Neural cell (in vitro differentiated cells): ENCODE measurements around the gene LRP8. TPM values are rescaled to one million over a fixed set of nuclear protein-coding genes. Genes with fewer than 3 reads are reported as not detected.

Source experiments
- H2AFZ ChIP-seq: fragments of 200-600, 300-800 bp; sonication (generic), shearing (Covaris generic); 2 replicates; pipeline ENCODE4 v1.6.0; 2014; ENCODE audit warnings: low read depth, mild to moderate bottlenecking, antibody characterized with exemption, low read length, moderate library complexity
- H3F3A ChIP-seq: fragments of 200-600 bp; shearing (Covaris generic); 2 replicates; pipeline ENCODE4 v1.6.1; 2016; ENCODE audit warnings: mild to moderate bottlenecking, moderate library complexity, mixed read lengths, antibody characterized with exemption, low read length; ENCODE audit not compliant: insufficient read depth, poor library complexity, severe bottlenecking
- H3K27ac ChIP-seq: fragments of 200-600, 300-800 bp; sonication (generic), shearing (Covaris generic); 2 replicates; pipeline ENCODE4 v1.5.1; 2014; ENCODE audit warnings: mild to moderate bottlenecking, low read length, moderate library complexity
- H3K27me3 ChIP-seq: fragments of 300-800, 200-600 bp; sonication (generic), shearing (Covaris generic); 2 replicates; pipeline ENCODE4 v1.6.0; 2014; ENCODE audit warnings: mild to moderate bottlenecking, low read depth, low read length, moderate library complexity; ENCODE audit not compliant: insufficient read depth
- H3K36me3 ChIP-seq: fragments of 300-800, 200-600 bp; sonication (generic), shearing (Covaris generic); 2 replicates; pipeline ENCODE4 v1.5.1; 2014; ENCODE audit warnings: mild to moderate bottlenecking, antibody characterized with exemption, low read length, moderate library complexity; ENCODE audit not compliant: insufficient read depth
- H3K4me2 ChIP-seq: fragments of 300-800, 200-600 bp; sonication (generic), shearing (Covaris generic); 2 replicates; pipeline ENCODE4 v1.6.0; 2014; ENCODE audit warnings: mild to moderate bottlenecking, low read length
- H3K4me3 ChIP-seq: fragments of 300-800, 200-600 bp; sonication (generic), shearing (Covaris generic); 2 replicates; pipeline ENCODE4 v1.5.1; 2014; ENCODE audit warnings: mild to moderate bottlenecking, low read length, moderate library complexity
- H3K79me2 ChIP-seq: fragments of 200-600 bp; shearing (Covaris generic); replicated peaks from 2 replicates; pipeline ENCODE4 v1.6.0; 2014; ENCODE audit warnings: mild to moderate bottlenecking, low read length, moderate library complexity; ENCODE audit not compliant: insufficient read depth
- H3K9ac ChIP-seq: fragments of 300-800, 200-600 bp; sonication (generic), shearing (Covaris generic); 2 replicates; pipeline ENCODE4 v1.6.1; 2016; ENCODE audit warnings: mild to moderate bottlenecking, low read length, mixed read lengths
- H3K9me2 ChIP-seq: fragments of 200-600 bp; shearing (Covaris generic); 2 replicates; pipeline ENCODE4 v1.6.1; 2016; ENCODE audit warnings: mild to moderate bottlenecking, low read length, mixed read lengths; ENCODE audit not compliant: insufficient read depth
- H3K9me3 ChIP-seq: fragments of 200-600, 300-800 bp; sonication (generic), shearing (Covaris generic); 2 replicates; pipeline ENCODE4 v1.6.1; 2016; ENCODE audit warnings: mild to moderate bottlenecking, mixed run types, low read length, moderate library complexity, mixed read lengths
- H4K20me1 ChIP-seq: fragments of 200-600 bp; shearing (Covaris generic); 2 replicates; pipeline ENCODE4 v1.6.1; 2016; ENCODE audit warnings: mild to moderate bottlenecking, mixed run types; ENCODE audit not compliant: insufficient read depth
- EP300 ChIP-seq: fragments of 450-650 bp; conservative IDR thresholded peaks from 2 replicates; pipeline ENCODE4 v1.6.1; 2014; ENCODE audit warnings: antibody characterized with exemption, mild to moderate bottlenecking, moderate library complexity; ENCODE audit not compliant: poor library complexity, severe bottlenecking
- EZH2 ChIP-seq: fragments of 200-600, 300-800 bp; shearing (Covaris generic), sonication (generic); IDR thresholded peaks from 2 replicates; pipeline ENCODE4 v1.6.1; 2014; ENCODE audit warnings: antibody characterized with exemption, low read length, borderline replicate concordance, mild to moderate bottlenecking; ENCODE audit not compliant: insufficient read depth, poor library complexity, severe bottlenecking
- MXI1 ChIP-seq: fragments of 450-650 bp; conservative IDR thresholded peaks from 2 replicates; pipeline ENCODE4 v1.6.1; 2014; ENCODE audit warnings: antibody characterized with exemption, mild to moderate bottlenecking; ENCODE audit not compliant: poor library complexity, severe bottlenecking
- POLR2AphosphoS5 ChIP-seq: IDR thresholded peaks from 2 replicates; pipeline ENCODE4 v1.6.1; 2012
- RAD21 ChIP-seq: fragments of 450-650 bp; conservative IDR thresholded peaks from 2 replicates; pipeline ENCODE4 v1.6.1; 2014; ENCODE audit warnings: antibody characterized with exemption, mild to moderate bottlenecking, moderate library complexity
- REST ChIP-seq: IDR thresholded peaks from 2 replicates; pipeline ENCODE4 v1.6.1; 2012; ENCODE audit warnings: borderline replicate concordance
- SMC3 ChIP-seq: fragments of 450-650 bp; conservative IDR thresholded peaks from 2 replicates; pipeline ENCODE4 v1.6.1; 2014; ENCODE audit warnings: antibody characterized with exemption, mild to moderate bottlenecking, moderate library complexity; ENCODE audit not compliant: poor library complexity
- TAF1 ChIP-seq: IDR thresholded peaks from 2 replicates; pipeline ENCODE4 v1.6.1; 2012; ENCODE audit warnings: low read depth
- polyA plus RNA-seq: library from polyadenylated mRNA; depleted of rRNA; stranded (reverse); fragments of >200 nt; gene quantifications from 2 replicates; pipeline ENCODE4 v1.2.3, GENCODE V29; 2014
- TF ChIP-seq, protein P1 (sequence below): fragments of 450-650 bp; IDR thresholded peaks from 2 replicates; pipeline ENCODE4 v1.5.1; 2014; ENCODE audit warnings: antibody characterized with exemption, mild to moderate bottlenecking, moderate library complexity; ENCODE audit not compliant: poor library complexity, severe bottlenecking

LRP8 gene
- polyA plus RNA-seq, 1 donor from 2014 or later: 65.8 TPM

GRCh38 chr1:53311702-53312305, 16.1 kb downstream of the LRP8 start:
- Histone ChIP-seq H3K36me3 (no peaks in the 10 kb centered on the region), H4K20me1 (no peaks in the 10 kb centered on the region)

GRCh38 chr1:53310847-53311681, 16.8 kb downstream of the LRP8 start:
- H2AFZ ChIP-seq: no peak overlapping the region
- H3K27ac ChIP-seq: no peak overlapping the region

More at GRCh38 chr1:53311702-53312305, 16.1 kb downstream of the LRP8 start:
- Histone ChIP-seq H3K4me2 (no peak overlapping the region), H3K4me3 (no peak overlapping the region), H2AFZ (no peak overlapping the region), H3K9me3 (no peaks in the 10 kb centered on the region), H3K27me3 (no peaks in the 10 kb centered on the region), H3K79me2 (peaks cover 30% of the 10 kb centered on the region), H3K9me2 (no peaks in the 10 kb centered on the region), H3K9ac (no peak overlapping the region), H3F3A (no peaks in the 10 kb centered on the region), H3K27ac (no peak overlapping the region)
- TF ChIP-seq EP300: no peak
- TF ChIP-seq MXI1: no peak
- TF ChIP-seq, protein P1, sequence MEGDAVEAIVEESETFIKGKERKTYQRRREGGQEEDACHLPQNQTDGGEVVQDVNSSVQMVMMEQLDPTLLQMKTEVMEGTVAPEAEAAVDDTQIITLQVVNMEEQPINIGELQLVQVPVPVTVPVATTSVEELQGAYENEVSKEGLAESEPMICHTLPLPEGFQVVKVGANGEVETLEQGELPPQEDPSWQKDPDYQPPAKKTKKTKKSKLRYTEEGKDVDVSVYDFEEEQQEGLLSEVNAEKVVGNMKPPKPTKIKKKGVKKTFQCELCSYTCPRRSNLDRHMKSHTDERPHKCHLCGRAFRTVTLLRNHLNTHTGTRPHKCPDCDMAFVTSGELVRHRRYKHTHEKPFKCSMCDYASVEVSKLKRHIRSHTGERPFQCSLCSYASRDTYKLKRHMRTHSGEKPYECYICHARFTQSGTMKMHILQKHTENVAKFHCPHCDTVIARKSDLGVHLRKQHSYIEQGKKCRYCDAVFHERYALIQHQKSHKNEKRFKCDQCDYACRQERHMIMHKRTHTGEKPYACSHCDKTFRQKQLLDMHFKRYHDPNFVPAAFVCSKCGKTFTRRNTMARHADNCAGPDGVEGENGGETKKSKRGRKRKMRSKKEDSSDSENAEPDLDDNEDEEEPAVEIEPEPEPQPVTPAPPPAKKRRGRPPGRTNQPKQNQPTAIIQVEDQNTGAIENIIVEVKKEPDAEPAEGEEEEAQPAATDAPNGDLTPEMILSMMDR: no peak

DNA sequence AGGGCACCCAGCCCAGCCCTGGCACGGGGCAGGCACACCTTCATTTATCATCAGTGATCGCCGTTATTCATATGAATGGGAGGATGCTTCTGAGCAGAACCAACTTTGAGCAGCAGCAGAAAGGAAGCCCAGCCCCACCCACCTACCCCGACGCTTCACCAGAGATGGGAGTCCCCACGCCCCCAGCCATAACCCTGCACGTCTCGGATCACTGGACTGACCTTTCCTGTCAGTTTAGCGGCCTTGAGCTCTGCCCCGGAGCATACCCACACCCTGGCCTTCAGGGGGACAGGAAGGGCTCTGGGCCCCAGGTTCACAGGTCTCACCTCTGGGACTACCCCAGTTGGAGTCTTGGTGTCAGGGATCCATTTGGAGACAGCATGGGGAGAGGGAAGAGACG, 18.1 kb downstream of the LRP8 start:
- TF ChIP-seq, protein P1: no peak
- TF ChIP-seq TAF1 (no peak), REST (no peak), EP300 (no peak), POLR2AphosphoS5 (no peak), RAD21 (no peak), EZH2 (no peak), MXI1 (no peak), SMC3 (no peak)
- Histone ChIP-seq H3K9me2 (no peaks in the 10 kb centered on the region), H4K20me1 (no peaks in the 10 kb centered on the region), H3K79me2 (peaks cover 29% of the 10 kb centered on the region), H3K27ac (no peak overlapping the region), H3K4me3 (no peak overlapping the region), H3K9me3 (no peaks in the 10 kb centered on the region), H3F3A (no peaks in the 10 kb centered on the region), H3K4me2 (no peak overlapping the region), H3K36me3 (no peaks in the 10 kb centered on the region), H3K27me3 (no peaks in the 10 kb centered on the region), H3K9ac (no peak overlapping the region), H2AFZ (no peak overlapping the region)

More at GRCh38 chr1:53310847-53311681, 16.8 kb downstream of the LRP8 start:
- TF ChIP-seq POLR2AphosphoS5: no peak
- Histone ChIP-seq H3K27me3 (no peaks in the 10 kb centered on the region), H3K36me3 (no peaks in the 10 kb centered on the region), H3F3A (no peaks in the 10 kb centered on the region), H4K20me1 (no peaks in the 10 kb centered on the region), H3K4me2 (no peak overlapping the region), H3K9me2 (no peaks in the 10 kb centered on the region), H3K79me2 (peaks cover 30% of the 10 kb centered on the region), H3K9ac (no peak overlapping the region), H3K9me3 (no peaks in the 10 kb centered on the region), H3K4me3 (no peak overlapping the region)
